ENCODE measurements around the gene TMEM247. TPM values are rescaled to one million over a fixed set of nuclear protein-coding genes. Genes with fewer than 3 reads are reported as not detected.

Gene TMEM247
- total and polyA plus RNA-seq, 4 donors, result not detected

- DNase-seq (ENCODE audit: low spot score), result no peak
- peaks cover 0 to 4% (median 0%) of the 10 kb centered on the region in 4 donors for H3K4me1 ChIP-seq (ENCODE audit: control insufficient read depth in 4 of 4, insufficient read depth in 4 of 4, low read length in 3 of 4)
- no peaks in the 10 kb centered on the region for H3K9me3 ChIP-seq (ENCODE audit: control insufficient read depth in 4 of 4, low read length in 3 of 4)
- TF ChIP-seq TAF1 (conservative IDR thresholded peaks at IDR 0.05), result no peak
- no peak for TF ChIP-seq FOXA1 (IDR thresholded peaks at IDR 0.05)
- no peak for TF ChIP-seq RXRA (IDR thresholded peaks at IDR 0.05)
- TF ChIP-seq SP1 (IDR thresholded peaks at IDR 0.05), result no peak
- TF ChIP-seq NR2F2 (IDR thresholded peaks at IDR 0.05), result no peak
- no peak for TF ChIP-seq ZBTB33 (IDR thresholded peaks at IDR 0.05)
- TF ChIP-seq HNF4G (IDR thresholded peaks at IDR 0.05), result no peak
- no peak for TF ChIP-seq FOXA2 (IDR thresholded peaks at IDR 0.05)
- no peak for TF ChIP-seq EGR1 (IDR thresholded peaks at IDR 0.05; ENCODE audit: low read depth in 2 of 2)
- no peaks in the 10 kb centered on the region for H3K27me3 ChIP-seq (ENCODE audit: control insufficient read depth in 4 of 4, insufficient read depth in 4 of 4, low read length in 3 of 4)
- no peak overlapping the region for H3K9ac ChIP-seq (ENCODE audit: low read depth in 1 of 2, low read length in 2 of 2)
- no peaks in the 10 kb centered on the region for H3K36me3 ChIP-seq (ENCODE audit: control insufficient read depth in 4 of 4, insufficient read depth in 3 of 4, low read depth in 1 of 4, low read length in 3 of 4)
- WGBS, result 80% methylated on average over 7 of the region's 7 CpGs
- H3K4me3 ChIP-seq (ENCODE audit: low read depth in 1 of 3, low read length in 3 of 3), result no peak overlapping the region
- no peak overlapping the region for H3K27ac ChIP-seq (ENCODE audit: low read depth in 1 of 2, low read length in 2 of 2)
Measured at GRCh38 chr2:46441838-46442712, 37.3 kb upstream of the TMEM247 start.

- Histone ChIP-seq H3K27me3 (ENCODE audit: control insufficient read depth in 4 of 4, insufficient read depth in 4 of 4, low read length in 3 of 4) (no peaks in the 10 kb centered on the region), H3K36me3 (ENCODE audit: control insufficient read depth in 4 of 4, insufficient read depth in 3 of 4, low read depth in 1 of 4, low read length in 3 of 4) (no peaks in the 10 kb centered on the region), H3K4me1 (ENCODE audit: control insufficient read depth in 4 of 4, insufficient read depth in 4 of 4, low read length in 3 of 4) (peaks cover 0 to 4% (median 0%) of the 10 kb centered on the region in 4 donors), H3K9me3 (ENCODE audit: control insufficient read depth in 4 of 4, low read length in 3 of 4) (no peaks in the 10 kb centered on the region), H3K9ac (ENCODE audit: low read depth in 1 of 2, low read length in 2 of 2) (no peak overlapping the region), H3K4me3 (ENCODE audit: low read depth in 1 of 3, low read length in 3 of 3) (no peak overlapping the region), H3K27ac (ENCODE audit: low read depth in 1 of 2, low read length in 2 of 2) (no peak overlapping the region)
- no peak for TF ChIP-seq ATF3 (IDR thresholded peaks at IDR 0.05)
- TF ChIP-seq TAF1 (conservative IDR thresholded peaks at IDR 0.05), result no peak
- no peak for TF ChIP-seq JUND (IDR thresholded peaks at IDR 0.05)
- no peak for DNase-seq (ENCODE audit: low spot score)
- WGBS, result 92% methylated on average over 2 of the region's 2 CpGs
Measured at GRCh38 chr2:46444732-46445131, 34.6 kb upstream of the TMEM247 start.

GRCh38 chr2:46445556-46445955 is 33.8 kb upstream of the TMEM247 start:
- H3K9me3 ChIP-seq (ENCODE audit: control insufficient read depth in 4 of 4, low read length in 3 of 4), result no peaks in the 10 kb centered on the region
- no peak overlapping the region for H3K9ac ChIP-seq (ENCODE audit: low read depth in 1 of 2, low read length in 2 of 2)
- H3K4me3 ChIP-seq (ENCODE audit: low read depth in 1 of 3, low read length in 3 of 3), result no peak overlapping the region
- H3K27ac ChIP-seq (ENCODE audit: low read depth in 1 of 2, low read length in 2 of 2), result no peak overlapping the region
- TF ChIP-seq GABPA (IDR thresholded peaks at IDR 0.05 in 1 of 2, conservative IDR thresholded peaks at IDR 0.05 in 1 of 2), result no peak
- TF ChIP-seq TAF1 (conservative IDR thresholded peaks at IDR 0.05), result no peak
- H3K36me3 ChIP-seq (ENCODE audit: control insufficient read depth in 4 of 4, insufficient read depth in 3 of 4, low read depth in 1 of 4, low read length in 3 of 4), result no peaks in the 10 kb centered on the region
- H3K4me1 ChIP-seq (ENCODE audit: control insufficient read depth in 4 of 4, insufficient read depth in 4 of 4, low read length in 3 of 4), result peaks cover 0 to 9% (median 0%) of the 10 kb centered on the region in 4 donors
- no peaks in the 10 kb centered on the region for H3K27me3 ChIP-seq (ENCODE audit: control insufficient read depth in 4 of 4, insufficient read depth in 4 of 4, low read length in 3 of 4)
- DNase-seq (ENCODE audit: low spot score), result no peak
